PFSK-1 (cell line): ENCODE measurements around the gene IPO5.

Experiments
- TAF1 ChIP-seq: IDR thresholded peaks from 2 replicates; pipeline ENCODE4 v1.6.1; 2012; ENCODE audit warnings: low read length, control low read depth, borderline replicate concordance; ENCODE audit not compliant: insufficient read depth
- TF ChIP-seq, protein P1 (sequence below), 2 experiments: IDR thresholded peaks; 2 replicates each; pipeline versions ENCODE4 v1.6.1 to v1.8.0; 2011 to 2012; ENCODE audit warnings: low read depth in 2 of 2, low read length in 2 of 2, control low read depth in 1 of 2, inconsistent platforms in 1 of 2, mild to moderate bottlenecking in 1 of 2, moderate library complexity in 1 of 2; ENCODE audit not compliant: insufficient read depth in 1 of 2

DNA sequence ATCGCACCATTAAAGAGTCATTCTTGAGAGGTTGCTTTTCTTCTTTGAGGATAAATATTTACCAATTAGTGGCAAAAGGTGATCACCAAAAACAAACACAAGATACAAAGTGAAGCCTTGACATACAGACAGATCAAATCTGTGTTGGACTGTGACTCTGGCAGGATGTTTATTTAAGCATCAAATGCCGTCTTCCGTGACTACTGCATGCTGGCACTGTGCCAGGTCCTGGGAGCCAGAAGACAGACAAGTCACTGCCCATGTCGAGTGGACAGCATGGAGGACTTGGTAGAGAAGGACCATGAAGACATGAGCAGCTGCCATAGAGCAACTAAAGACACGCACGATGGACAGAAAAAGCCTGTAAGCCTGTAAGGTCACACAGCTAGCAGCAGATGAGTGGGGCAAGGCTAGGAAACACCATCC lies 96.6 kb downstream of the IPO5 start:
- TF ChIP-seq, protein P1, sequence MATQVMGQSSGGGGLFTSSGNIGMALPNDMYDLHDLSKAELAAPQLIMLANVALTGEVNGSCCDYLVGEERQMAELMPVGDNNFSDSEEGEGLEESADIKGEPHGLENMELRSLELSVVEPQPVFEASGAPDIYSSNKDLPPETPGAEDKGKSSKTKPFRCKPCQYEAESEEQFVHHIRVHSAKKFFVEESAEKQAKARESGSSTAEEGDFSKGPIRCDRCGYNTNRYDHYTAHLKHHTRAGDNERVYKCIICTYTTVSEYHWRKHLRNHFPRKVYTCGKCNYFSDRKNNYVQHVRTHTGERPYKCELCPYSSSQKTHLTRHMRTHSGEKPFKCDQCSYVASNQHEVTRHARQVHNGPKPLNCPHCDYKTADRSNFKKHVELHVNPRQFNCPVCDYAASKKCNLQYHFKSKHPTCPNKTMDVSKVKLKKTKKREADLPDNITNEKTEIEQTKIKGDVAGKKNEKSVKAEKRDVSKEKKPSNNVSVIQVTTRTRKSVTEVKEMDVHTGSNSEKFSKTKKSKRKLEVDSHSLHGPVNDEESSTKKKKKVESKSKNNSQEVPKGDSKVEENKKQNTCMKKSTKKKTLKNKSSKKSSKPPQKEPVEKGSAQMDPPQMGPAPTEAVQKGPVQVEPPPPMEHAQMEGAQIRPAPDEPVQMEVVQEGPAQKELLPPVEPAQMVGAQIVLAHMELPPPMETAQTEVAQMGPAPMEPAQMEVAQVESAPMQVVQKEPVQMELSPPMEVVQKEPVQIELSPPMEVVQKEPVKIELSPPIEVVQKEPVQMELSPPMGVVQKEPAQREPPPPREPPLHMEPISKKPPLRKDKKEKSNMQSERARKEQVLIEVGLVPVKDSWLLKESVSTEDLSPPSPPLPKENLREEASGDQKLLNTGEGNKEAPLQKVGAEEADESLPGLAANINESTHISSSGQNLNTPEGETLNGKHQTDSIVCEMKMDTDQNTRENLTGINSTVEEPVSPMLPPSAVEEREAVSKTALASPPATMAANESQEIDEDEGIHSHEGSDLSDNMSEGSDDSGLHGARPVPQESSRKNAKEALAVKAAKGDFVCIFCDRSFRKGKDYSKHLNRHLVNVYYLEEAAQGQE (IDR thresholded peaks at IDR 0.05; ENCODE audit: insufficient read depth in 1 of 2, low read depth in 2 of 2, low read length in 2 of 2): no peak
- TF ChIP-seq TAF1: no peak
